CD1c-positive myeloid dendritic cell (primary cell): ENCODE results near the gene ANTXR1.

ENCODE experiments used
- DNase-seq: peaks from one replicate; pipeline ENCODE4 v3.0.0-alpha.2; 2016; ENCODE audit errors: extremely low spot score

ANTXR1 gene

DNA sequence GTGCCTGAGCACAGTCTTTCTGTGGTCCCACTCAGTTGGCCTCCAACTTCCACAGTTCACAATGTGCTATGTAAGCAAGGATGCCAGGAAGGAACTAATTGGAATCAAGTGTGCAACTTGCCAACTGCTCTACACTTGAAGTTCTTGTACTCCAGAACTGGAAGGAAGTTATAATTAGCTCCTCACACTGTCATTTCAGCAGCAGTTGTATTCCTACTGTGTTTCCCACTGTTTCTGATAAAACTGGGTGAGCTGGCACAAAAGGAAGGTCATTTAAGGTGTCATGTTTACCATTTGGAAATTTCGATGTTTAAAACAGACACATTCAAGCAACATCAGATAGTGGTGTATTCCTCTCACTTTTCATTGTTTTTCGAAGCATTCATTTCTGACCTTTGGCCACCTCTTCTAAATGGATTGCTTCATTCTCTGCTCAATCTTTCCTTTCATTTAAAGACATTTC lies 84.2 kb downstream of the ANTXR1 start:
- no peak for DNase-seq

DNA sequence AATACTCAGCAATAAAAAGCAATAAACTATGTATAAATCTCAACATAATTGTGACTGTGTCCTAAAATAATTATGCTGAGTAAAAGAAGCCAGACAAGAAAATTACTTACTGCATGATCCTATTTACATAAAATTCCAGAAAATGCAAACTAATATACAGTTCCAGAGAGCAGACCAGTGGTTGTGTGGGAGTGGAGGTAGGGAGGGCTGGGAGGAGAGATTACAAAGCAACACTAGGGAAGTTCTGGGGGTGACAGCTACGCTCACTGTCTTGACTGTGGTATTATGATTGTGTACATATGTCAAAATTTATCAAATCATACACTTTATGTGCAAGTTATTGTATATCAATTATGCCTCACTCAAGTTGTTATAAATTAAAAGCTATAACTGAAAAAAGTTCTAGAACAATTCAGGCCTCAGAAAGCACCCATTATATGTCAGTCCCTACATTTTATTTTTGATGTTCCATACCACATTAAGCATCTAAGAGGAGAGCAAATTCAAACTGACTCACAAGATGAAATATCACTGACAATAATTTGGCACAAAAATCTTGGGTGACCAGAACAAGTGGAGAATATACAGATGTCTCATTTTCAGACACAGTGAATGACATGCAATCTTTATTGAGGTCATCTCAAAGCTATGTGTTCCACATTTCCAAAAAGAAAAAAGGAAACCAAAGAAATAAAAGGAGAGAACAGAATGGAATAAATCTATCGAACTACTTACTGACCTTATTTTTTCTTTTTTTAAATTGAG lies 85.1 kb downstream of the ANTXR1 start:
- no peak for DNase-seq

DNA sequence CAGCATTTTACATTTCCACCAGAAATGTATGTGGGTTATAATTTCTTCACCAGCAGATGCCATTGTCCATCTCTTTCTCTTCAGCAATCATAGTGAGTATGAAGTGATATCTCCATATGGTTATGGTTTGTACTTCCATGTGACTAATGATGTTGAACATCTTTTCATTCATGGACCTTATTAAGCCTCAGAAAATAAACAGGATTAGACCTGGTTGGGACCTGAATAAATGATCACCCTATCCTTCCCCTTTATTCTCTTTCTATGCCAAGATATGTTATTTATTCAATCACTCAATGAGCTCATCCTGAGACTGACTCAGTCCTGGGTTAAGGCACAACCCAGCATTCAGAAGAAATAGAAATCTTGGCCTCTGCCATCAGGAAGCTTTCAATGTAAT lies 86.6 kb downstream of the ANTXR1 start:
- no peak for DNase-seq

DNA sequence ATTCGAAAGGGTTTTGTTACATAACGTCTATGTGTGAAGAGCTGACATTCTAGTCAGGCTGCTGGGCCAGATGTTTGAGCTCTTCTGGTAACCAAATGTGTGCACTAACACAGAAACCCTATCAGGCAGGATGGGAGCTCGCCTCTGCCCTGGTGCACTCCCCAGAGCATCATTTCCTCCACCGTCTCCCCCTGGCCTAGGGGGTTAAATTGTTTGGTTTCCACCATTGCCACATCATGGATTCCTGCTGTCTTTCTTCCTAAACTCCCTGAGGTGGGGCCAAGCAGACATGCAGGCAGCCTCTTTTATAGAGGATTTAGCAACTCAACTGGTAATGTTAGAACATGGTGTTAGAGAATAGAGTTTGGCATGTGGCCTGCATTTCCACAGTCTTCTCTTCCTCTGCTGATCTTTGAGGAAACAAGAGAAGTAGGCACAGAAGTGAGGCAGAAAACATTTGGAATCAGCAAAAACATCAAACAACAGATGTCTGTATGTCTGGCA lies 87.3 kb downstream of the ANTXR1 start:
- DNase-seq = no peak

DNA sequence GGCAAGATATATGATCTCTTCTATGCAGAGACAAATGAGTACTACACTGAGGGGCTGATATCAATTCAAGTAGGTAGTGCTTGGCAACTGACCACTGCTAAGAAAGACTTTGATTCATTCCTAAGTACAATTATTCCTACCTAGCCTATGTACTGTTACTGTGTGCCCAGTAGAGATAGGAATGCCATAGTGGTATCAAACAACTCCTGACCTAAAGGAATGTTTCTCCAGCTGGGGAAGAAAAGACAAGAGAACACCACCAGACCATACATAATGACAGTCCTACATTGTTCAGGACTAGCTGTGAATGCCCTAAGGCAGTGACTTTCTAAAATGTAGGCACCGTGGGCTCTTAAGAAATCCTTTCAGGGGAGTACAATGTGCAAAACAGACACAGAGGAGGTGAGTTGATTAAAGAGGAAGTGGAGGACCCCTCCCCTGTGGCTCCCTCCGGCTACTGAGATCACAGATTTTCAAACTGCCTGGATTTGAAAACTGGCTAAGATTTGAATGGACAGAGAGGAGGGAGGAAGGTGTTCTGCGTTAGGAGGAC lies 89.1 kb downstream of the ANTXR1 start:
- no peak for DNase-seq

DNA sequence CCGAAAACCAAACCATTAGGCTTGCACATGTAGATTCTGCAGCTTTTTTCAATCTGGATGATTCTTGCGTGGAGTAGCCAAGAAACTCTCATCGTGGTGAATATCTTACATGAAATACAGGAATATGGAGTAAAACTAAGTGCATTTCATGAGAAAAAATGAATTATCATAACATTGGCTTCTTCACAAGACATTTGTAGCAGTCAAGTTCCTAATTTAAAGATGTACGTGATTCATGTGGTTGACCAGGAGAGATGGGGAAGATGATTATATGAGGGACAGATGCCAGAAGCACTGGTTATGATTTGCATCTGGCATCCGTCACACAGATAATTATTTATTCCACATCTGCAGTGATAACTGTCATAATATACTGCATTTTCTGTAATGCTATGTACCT lies 90.4 kb downstream of the ANTXR1 start:
- DNase-seq = no peak

DNA sequence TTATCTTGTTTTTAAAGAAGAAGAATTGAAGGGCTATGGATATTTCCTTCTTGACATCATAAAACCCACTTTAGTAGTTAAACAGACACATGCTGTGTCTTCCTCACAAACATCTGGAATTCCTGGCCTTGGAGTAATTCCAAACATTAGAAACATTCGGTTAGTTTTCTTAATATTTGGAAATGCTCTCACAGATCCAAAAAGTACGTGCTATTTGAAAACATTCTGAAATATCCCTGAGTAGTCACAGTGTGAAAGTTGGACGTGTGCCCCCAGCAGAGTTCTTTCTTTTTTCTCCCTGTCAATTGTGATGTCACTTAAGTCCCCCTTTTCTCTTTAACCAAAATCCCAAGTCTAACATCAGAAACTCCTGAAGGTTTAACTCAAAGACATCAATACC lies 91.3 kb downstream of the ANTXR1 start:
- no peak for DNase-seq

DNA sequence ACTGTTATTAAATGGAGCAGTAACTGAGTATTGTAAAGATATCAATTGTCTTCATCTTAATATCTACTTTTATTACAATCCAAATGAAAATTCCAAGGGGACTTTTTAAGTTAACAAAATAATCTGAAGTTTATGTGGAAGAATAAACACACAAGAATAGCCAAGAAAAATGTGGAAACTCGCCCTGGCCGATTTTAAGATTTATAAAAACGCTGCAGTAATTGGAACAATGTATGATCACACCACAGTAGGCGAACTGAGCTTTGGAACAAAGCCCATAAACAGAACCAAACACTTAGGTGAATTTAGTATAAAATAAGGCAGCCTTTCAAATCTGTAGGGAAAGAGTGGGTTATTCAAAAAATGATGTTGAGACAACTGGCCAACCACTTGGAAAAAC lies 96.3 kb downstream of the ANTXR1 start:
- no peak for DNase-seq

DNA sequence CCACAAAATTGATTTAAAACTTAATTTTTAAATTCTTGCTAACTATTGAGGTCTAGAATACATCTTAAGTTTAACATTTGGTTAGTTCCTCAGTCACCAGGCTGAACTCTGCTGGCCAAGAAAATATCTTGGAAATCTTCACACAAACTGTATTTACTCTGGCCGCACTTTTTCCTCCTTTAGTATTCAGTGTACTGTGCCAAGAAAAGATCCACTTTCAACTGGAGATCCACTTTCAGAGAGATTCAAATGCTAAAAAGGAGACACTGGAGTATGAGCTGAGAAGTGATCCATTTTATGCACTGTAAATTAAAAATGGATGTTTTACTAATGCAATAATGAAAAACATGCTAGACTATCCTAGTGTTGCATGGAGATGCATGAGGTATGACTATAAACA lies 98.1 kb downstream of the ANTXR1 start:
- no peak for DNase-seq

DNA sequence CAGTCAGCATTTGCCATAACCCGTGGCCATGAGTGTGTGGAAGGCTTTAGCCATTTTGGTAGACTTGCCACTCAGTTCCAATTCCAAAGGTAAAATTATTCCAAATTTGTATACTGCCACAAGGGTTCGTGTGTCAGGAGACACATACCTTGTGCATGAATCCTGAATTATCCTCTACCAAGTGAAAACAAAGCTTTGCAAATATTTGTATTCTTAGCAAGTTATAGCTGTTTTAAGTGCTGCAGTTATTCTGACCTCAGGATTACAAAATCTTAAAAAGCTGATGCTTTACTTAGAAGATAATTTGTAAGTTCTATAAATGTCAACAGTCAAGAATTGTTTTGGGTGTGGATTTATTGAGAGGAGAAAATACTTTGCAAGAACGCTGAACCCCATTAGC lies 100.6 kb downstream of the ANTXR1 start:
- no peak for DNase-seq

DNA sequence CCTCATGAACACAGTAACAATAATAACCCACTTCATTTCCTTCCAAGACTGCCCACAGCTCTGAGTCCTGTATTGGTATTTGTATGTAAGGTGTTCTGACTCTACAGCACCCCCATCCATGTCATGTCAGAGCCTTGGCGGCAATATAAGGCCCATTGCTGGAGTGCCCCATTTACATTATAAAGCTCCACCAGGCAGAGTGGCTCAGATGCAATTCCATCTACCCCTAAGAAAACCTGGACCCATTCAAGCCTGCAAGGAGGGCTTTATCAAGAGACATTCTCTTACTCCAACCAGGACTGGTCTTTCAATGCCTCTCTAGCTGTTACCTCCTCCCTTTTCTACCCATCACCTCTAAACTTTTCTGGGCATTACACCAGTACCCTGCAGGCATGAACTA lies 101.6 kb downstream of the ANTXR1 start:
- DNase-seq = no peak

DNA sequence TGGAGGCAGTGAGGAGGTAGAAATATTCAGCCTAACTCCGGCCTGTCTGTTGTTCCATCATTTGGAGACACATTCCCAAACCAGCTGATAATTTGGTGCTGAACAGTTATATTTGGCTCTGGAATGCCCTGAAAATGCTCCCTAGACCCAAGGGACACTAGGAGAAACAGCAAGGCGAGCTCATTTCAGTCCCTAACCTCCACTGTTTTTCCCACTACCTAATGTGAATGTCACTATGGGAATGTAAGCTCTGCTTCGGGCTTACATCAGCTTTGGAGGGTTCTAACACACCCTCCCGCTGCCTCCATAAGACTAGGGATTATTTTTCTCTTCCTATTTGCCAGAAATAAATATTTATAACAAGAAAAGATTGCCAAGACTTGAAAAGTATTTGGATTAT lies 103.5 kb downstream of the ANTXR1 start:
- no peak for DNase-seq

DNA sequence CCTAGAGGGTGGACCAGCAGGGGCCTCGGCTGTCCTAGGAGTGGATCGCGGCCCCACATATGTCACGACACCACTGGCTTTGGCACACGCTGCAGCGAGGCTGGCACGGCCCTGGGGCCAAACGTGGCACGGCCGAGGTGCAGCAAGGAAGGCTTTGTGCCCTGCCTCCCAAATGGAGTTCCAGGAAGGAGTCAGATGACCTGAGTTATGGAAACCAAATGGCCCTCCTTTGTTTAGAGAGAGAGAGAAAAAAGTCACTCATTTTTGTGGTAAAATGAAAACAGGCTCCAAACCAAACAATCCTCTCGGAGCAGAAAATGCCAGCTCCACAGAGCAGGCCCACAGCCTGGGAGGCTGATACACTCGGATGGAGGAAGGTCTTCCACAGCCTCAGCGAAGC lies 105.6 kb downstream of the ANTXR1 start:
- DNase-seq = no peak

DNA sequence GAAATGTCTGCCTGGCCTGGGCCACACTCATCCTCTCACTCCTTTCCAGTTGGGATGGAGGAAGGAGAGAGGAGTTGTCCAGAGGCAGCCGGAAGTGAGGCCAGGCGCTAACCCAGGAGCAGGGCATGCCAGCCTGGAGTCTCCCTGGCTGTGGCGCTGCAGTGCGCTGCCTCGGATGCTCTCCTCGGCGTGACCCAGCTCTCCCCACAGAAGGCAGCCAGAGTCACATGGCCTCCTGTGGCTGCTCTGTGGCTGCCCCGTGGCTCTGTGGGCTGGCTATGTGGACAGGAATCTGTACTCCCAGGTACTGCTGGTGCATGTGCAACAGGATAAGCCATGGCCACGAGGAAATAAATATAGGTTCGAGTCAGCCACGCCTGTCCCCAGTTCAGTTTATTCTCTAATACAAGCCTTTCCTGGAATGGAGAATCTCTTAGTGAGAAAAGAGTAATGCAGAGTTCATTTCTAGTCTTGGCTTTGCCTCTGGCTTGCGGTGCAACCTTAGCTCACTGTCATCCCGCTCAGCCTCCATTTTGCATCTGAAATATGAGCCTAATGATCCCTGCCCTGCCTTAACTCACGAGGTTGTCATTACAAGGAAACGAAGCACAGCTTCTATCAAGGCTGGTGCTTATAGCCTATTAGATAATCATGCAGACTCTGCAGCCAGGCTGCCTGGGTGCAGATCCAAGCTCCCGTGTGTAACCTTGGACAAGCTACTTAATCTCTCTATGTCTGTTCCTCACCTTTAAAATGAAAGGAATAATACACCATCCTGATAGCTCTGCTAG lies 106.3 kb downstream of the ANTXR1 start:
- DNase-seq = no peak

DNA sequence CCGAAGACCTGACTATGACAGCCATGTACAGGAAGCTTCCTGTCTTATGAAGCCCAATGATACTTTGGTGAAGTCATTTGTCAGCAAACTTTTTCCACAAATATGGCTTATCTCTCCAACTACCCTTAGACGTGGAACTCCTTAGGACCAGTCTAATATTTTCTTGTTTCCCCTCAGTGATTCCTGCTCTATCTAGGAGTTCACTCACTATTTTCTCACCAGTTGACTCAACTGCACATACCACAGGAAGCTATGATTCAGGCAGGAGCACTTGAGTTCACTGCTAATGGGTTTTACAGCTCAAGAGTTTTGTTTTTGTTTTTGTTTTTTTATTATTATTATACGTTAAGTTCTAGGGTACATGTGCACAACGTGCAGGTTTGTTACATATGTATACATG lies 109.3 kb downstream of the ANTXR1 start:
- DNase-seq = no peak

DNA sequence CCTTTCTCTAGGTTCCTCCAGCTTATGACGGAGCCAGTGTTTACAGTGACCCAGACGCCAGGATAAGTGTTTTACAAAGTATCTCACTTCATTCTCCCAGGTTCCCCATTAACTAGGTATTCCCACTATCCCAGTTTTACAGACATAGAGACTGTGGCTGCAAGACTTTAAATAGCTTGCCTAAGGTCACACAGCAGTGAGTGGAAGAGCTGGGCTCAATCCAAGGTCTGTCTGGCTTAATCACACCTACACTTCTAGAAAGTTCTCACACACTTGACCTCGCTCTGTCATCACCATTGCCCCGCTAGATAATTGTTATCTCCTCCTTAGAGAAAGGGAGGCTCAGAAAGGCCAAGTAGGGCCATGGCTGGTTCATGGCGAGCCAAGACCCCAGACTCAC lies 110.2 kb downstream of the ANTXR1 start:
- no peak for DNase-seq

DNA sequence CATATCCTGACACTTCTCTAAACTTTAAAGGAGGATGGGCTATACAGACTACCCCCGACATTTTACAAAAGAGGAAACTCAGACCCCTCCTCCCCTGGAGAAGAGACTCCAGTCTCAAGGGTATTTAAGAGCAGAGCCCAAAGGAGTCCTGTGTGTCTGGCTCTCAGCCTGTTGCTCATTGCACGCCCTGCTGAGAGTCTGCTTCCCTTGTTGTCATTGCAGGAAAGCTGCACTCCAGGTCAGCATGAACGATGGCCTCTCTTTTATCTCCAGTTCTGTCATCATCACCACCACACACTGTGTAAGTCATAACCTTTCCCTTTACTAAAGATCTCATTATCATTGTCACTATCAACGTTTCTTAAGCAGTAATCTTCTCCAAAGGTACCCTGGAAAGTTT lies 111.4 kb downstream of the ANTXR1 start:
- DNase-seq = no peak

DNA sequence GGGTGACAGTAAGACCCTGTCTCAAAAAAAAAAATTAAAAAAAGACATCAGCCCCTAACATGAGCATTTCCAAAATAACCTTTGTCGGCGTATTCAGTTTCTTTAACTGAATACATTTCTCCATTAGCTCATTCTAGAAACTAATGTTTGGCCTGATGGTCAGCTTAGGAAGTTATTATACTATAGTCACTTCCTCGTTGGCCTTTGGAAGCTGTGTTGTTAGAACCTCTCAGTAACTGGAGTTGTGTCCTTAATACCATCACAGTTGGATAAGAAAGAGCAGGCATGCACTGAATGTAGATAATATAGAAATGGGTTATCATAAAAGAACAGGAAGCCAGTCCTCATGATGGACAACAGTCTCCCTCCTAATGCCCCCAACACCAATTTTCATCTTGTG lies 112.8 kb downstream of the ANTXR1 start:
- DNase-seq = no peak

DNA sequence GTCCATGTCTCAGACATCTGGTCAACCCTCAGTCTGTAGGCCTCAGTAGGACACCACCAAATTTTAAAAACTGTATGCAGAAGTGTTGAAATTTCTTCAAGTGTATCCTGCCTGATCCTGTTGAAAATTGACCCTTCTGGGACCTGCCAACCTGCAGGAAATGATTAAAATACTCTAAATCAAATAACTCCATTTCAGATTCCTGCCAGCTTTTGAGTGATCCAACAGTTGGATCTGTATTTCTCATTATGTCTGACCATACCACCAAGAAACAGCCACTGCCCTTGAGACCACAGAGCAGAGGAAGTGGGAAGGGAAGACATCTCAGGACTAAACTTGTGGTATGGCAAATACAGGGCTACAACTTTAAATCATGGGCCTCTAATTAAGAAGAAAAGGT lies 113.4 kb downstream of the ANTXR1 start:
- no peak for DNase-seq

DNA sequence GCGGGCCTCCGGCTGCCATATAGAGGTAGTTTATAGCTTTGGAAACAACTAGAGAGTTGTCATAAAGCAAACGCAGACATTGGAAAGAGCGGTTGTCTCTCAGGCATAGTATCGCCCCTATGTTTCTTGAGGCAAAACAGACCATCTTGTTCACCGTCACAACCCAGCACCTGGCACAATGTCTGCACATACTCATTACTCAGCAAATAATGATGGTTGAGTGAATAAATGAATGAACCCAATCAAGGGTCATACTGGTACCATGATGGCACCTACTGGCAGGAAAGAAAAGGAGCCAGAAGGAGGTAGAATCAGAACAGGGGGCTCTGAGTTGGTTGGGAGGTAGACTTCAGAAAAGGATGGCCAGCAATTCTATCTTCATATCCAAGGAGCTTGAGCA lies 118.5 kb downstream of the ANTXR1 start:
- no peak for DNase-seq

DNA sequence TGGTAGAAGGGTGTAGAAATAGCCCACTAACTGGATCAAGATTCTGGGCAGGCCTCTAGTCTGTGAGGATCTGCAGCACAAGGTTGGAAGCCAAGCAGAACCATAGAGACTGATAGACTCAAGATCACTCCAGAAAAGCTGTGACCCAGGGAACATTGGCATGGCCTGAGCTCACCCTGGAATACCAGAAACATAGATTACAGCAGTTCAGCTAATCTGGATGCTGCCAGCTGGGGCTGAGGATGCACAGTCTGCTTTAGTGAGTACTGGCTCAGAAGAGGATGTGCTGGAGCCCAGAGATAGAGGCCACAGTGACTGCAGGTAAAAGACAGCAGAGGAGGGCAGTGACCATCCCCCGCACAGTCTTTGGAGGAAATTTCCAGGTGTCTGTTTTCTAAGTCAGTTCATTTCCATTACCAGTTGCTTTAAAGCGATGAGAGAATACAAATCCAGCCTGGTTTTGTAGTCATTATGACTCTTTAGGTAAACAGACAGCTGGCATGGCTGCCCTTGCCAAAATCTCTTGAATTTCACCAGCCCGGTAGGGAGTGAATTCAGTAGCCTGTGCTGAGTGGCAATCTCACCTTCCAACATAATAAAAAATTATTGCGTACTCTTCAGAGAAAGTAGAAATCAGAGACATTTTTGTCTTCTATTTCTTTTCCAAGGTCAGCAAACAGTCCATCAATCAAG lies 119.2 kb downstream of the ANTXR1 start:
- DNase-seq = no peak

DNA sequence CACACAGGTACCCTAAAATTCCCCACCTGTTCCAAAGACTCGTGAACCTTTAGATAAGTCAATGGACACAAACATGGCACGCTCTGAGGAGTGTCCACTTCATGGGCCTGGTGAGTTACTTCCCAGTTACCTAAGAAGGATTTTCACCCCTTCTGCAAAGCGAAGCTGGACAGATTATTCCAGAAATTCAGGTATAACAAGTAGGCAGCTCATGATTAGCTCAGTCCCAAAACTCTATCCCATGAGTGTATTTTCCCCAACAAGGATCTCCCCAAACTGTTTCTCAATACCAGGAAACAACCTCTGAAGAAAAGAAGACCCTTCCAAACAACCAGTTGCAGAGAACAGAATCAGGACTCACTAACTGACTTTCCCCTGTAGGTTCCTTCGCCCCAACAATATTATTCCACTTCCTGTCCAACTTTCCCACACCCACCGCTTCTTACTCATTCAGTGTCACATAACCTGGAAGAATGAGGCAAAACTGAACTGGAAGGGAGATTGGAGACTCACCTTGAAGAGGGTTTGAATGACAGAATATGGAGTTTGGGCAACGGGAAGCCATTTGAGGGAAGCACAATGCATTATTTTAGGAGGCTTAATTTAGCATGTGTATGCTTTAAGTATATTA lies 120.1 kb downstream of the ANTXR1 start:
- DNase-seq = no peak
